ENCODE measurements around the gene SVEP1.

SVEP1 gene

GRCh38 chr9:110463499-110463898 lies 116.0 kb downstream of the SVEP1 start:
- Histone ChIP-seq H3K27me3 (ENCODE audit: insufficient read depth, low read length, poor library complexity) (no peaks in the 10 kb centered on the region), H3K4me3 (ENCODE audit: low read depth in 1 of 2, low read length in 2 of 2) (no peak overlapping the region), H3K36me3 (ENCODE audit: insufficient read depth, low read length) (no peaks in the 10 kb centered on the region), H3K9me3 (ENCODE audit: insufficient read depth, low read length, severe bottlenecking) (no peaks in the 10 kb centered on the region), H3K4me1 (ENCODE audit: insufficient read depth, low read length) (no peaks in the 10 kb centered on the region), H3K4me2 (ENCODE audit: insufficient read depth, low read length) (no peak overlapping the region), H2AFZ (ENCODE audit: low read depth, low read length) (no peak overlapping the region), H4K20me1 (ENCODE audit: insufficient read depth, low read length) (no peaks in the 10 kb centered on the region), H3K79me2 (ENCODE audit: insufficient read depth, low read length) (no peaks in the 10 kb centered on the region), H3K9ac (ENCODE audit: low read depth, low read length) (no peak overlapping the region), H3K27ac (ENCODE audit: low read length) (no peak overlapping the region)
- ATAC-seq (ENCODE audit: insufficient read depth, low read depth) (no peak), DNase-seq (no peak)
- TF ChIP-seq EZH2 (IDR thresholded peaks at IDR 0.05; ENCODE audit: borderline replicate concordance, low read depth, low read length, severe bottlenecking) = no peak
- TF ChIP-seq, protein P1, sequence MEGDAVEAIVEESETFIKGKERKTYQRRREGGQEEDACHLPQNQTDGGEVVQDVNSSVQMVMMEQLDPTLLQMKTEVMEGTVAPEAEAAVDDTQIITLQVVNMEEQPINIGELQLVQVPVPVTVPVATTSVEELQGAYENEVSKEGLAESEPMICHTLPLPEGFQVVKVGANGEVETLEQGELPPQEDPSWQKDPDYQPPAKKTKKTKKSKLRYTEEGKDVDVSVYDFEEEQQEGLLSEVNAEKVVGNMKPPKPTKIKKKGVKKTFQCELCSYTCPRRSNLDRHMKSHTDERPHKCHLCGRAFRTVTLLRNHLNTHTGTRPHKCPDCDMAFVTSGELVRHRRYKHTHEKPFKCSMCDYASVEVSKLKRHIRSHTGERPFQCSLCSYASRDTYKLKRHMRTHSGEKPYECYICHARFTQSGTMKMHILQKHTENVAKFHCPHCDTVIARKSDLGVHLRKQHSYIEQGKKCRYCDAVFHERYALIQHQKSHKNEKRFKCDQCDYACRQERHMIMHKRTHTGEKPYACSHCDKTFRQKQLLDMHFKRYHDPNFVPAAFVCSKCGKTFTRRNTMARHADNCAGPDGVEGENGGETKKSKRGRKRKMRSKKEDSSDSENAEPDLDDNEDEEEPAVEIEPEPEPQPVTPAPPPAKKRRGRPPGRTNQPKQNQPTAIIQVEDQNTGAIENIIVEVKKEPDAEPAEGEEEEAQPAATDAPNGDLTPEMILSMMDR (IDR thresholded peaks at IDR 0.05; ENCODE audit: borderline replicate concordance, extremely low read depth, low read length, poor library complexity, severe bottlenecking) = no peak

- H3K9me3 ChIP-seq (ENCODE audit: insufficient read depth, low read length, severe bottlenecking) = no peaks in the 10 kb centered on the region
- no peak overlapping the region for H3K4me2 ChIP-seq (ENCODE audit: insufficient read depth, low read length)
- H2AFZ ChIP-seq (ENCODE audit: low read depth, low read length) = no peak overlapping the region
- ATAC-seq (ENCODE audit: insufficient read depth, low read depth) (no peak), DNase-seq (no peak)
- no peaks in the 10 kb centered on the region for H3K27me3 ChIP-seq (ENCODE audit: insufficient read depth, low read length, poor library complexity)
- H3K4me1 ChIP-seq (ENCODE audit: insufficient read depth, low read length) = no peaks in the 10 kb centered on the region
- H3K9ac ChIP-seq (ENCODE audit: low read depth, low read length) = no peak overlapping the region
- no peaks in the 10 kb centered on the region for H3K36me3 ChIP-seq (ENCODE audit: insufficient read depth, low read length)
- TF ChIP-seq EZH2 (IDR thresholded peaks at IDR 0.05; ENCODE audit: borderline replicate concordance, low read depth, low read length, severe bottlenecking) = no peak
- TF ChIP-seq, protein P1 (IDR thresholded peaks at IDR 0.05; ENCODE audit: borderline replicate concordance, extremely low read depth, low read length, poor library complexity, severe bottlenecking) = no peak
- no peaks in the 10 kb centered on the region for H3K79me2 ChIP-seq (ENCODE audit: insufficient read depth, low read length)
- no peak overlapping the region for H3K27ac ChIP-seq (ENCODE audit: low read length)
- no peak overlapping the region for H3K4me3 ChIP-seq (ENCODE audit: low read depth in 1 of 2, low read length in 2 of 2)
- no peaks in the 10 kb centered on the region for H4K20me1 ChIP-seq (ENCODE audit: insufficient read depth, low read length)
Measured at GRCh38 chr9:110457245-110457644, 122.3 kb downstream of the SVEP1 start.

GRCh38 chr9:110456681-110457080 lies 122.9 kb downstream of the SVEP1 start:
- no peaks in the 10 kb centered on the region for H3K36me3 ChIP-seq (ENCODE audit: insufficient read depth, low read length)
- no peak overlapping the region for H3K4me2 ChIP-seq (ENCODE audit: insufficient read depth, low read length)
- TF ChIP-seq EZH2 (IDR thresholded peaks at IDR 0.05; ENCODE audit: borderline replicate concordance, low read depth, low read length, severe bottlenecking) = no peak
- TF ChIP-seq, protein P1 (IDR thresholded peaks at IDR 0.05; ENCODE audit: borderline replicate concordance, extremely low read depth, low read length, poor library complexity, severe bottlenecking) = no peak
- DNase-seq = no peak
- H2AFZ ChIP-seq (ENCODE audit: low read depth, low read length) = no peak overlapping the region
- ATAC-seq (ENCODE audit: insufficient read depth, low read depth) = no peak
- H3K4me1 ChIP-seq (ENCODE audit: insufficient read depth, low read length) = no peaks in the 10 kb centered on the region
- H3K79me2 ChIP-seq (ENCODE audit: insufficient read depth, low read length) = no peaks in the 10 kb centered on the region
- no peak overlapping the region for H3K9ac ChIP-seq (ENCODE audit: low read depth, low read length)
- H3K9me3 ChIP-seq (ENCODE audit: insufficient read depth, low read length, severe bottlenecking) = no peaks in the 10 kb centered on the region
- no peak overlapping the region for H3K4me3 ChIP-seq (ENCODE audit: low read depth in 1 of 2, low read length in 2 of 2)
- no peaks in the 10 kb centered on the region for H4K20me1 ChIP-seq (ENCODE audit: insufficient read depth, low read length)
- H3K27me3 ChIP-seq (ENCODE audit: insufficient read depth, low read length, poor library complexity) = no peaks in the 10 kb centered on the region
- no peak overlapping the region for H3K27ac ChIP-seq (ENCODE audit: low read length)

DNA sequence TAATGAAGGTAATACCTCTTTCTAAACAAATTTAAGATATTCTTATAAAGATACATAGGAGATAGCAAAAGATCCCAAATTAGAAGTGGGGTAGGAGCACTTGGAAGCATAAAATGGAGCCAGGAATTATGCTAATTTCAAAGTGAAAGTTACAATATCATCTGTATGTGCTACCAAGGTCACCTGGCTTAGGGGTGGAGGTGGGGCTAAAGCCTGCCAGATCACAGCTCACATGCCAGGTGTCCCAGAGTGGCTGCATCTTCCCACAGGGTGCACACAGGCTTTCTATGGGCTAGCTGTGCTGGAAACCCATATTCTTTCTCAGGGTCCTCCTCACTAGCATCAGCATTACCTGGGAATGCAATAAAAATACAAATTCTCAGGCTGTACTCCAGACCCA lies 123.7 kb downstream of the SVEP1 start:
- Histone ChIP-seq H3K9ac (ENCODE audit: low read depth, low read length) (no peak overlapping the region), H4K20me1 (ENCODE audit: insufficient read depth, low read length) (no peaks in the 10 kb centered on the region), H3K79me2 (ENCODE audit: insufficient read depth, low read length) (no peaks in the 10 kb centered on the region), H3K4me2 (ENCODE audit: insufficient read depth, low read length) (no peak overlapping the region), H3K9me3 (ENCODE audit: insufficient read depth, low read length, severe bottlenecking) (no peaks in the 10 kb centered on the region), H3K4me1 (ENCODE audit: insufficient read depth, low read length) (no peaks in the 10 kb centered on the region), H3K27ac (ENCODE audit: low read length) (no peak overlapping the region), H3K27me3 (ENCODE audit: insufficient read depth, low read length, poor library complexity) (no peaks in the 10 kb centered on the region), H3K4me3 (ENCODE audit: low read depth in 1 of 2, low read length in 2 of 2) (no peak overlapping the region), H3K36me3 (ENCODE audit: insufficient read depth, low read length) (no peaks in the 10 kb centered on the region), H2AFZ (ENCODE audit: low read depth, low read length) (no peak overlapping the region)
- TF ChIP-seq, protein P1 (IDR thresholded peaks at IDR 0.05; ENCODE audit: borderline replicate concordance, extremely low read depth, low read length, poor library complexity, severe bottlenecking) = no peak
- TF ChIP-seq EZH2 (IDR thresholded peaks at IDR 0.05; ENCODE audit: borderline replicate concordance, low read depth, low read length, severe bottlenecking) = no peak
- no peak for ATAC-seq (ENCODE audit: insufficient read depth, low read depth)
- no peak for DNase-seq
